HG03108 (cell line): ENCODE results near the gene NOPCHAP1.
A peak's percentile ranks its signal among the peaks of the same experiment; 100 is the strongest.
"Not testable (repeated sequence)": the region's sequence is repeated elsewhere in the genome, so short reads cannot be mapped to it uniquely, and the experiment has no call there.

Experiments
- ATAC-seq: cut with Tn5 transposase; IDR thresholded peaks from one replicate; pipeline ENCODE4 v1.9.1; 2021; ENCODE audit warnings: moderate library complexity; ENCODE audit not compliant: unreplicated experiment

The NOPCHAP1 gene, protein sequence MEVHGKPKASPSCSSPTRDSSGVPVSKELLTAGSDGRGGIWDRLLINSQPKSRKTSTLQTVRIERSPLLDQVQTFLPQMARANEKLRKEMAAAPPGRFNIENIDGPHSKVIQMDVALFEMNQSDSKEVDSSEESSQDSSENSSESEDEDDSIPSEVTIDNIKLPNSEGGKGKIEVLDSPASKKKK

DNA sequence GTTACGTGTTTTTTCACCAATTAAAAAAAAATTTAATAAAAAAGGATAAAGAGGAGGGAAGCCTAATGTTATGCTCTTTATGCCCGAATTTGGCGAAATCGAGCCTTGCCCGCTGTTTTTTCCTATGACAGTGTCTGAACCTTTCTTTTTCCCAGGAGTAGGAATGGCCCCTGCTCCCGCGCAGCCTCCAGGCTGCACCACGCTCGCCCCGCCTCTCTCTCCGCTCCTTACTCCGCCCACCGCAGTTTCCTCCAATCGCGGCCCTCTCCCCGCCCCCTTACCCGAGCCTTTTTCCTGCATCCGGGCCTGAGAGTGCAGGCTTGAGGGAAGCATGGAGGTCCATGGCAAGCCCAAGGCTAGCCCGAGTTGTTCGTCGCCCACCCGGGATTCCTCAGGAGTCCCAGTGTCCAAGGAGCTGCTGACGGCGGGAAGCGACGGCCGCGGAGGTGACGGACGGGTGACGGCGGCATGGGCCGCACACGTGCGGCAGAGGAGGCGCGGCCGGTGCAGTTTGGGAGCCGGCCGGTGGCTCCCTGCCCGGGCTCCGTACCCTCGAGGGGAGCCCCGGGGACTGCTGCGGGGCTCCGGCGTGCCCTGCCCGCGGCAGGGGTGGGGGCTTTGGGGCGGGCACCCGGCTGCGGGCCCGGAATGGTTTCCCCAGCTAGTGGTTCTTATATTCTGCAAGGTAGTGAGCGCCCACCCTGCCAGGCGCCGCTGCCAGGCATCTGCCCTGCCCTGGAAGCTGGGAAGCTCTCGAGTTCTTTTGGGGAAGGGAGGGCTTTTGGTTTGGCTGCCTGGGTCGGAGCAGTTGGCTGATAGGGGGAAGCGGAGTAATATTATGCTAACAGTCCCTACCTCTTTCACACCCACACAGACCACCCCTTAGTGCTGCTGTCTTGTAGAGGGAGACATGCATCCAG lies at the start of gene NOPCHAP1:
Gene NOPCHAP1 (plus strand): TSS at position 295 of the 920 bp plus-strand sequence. CDS start 37 bp downstream, at position 332.
- peak; percentile 95 for ATAC-seq

GRCh38 chr12:104938371-104938770 lies 47.7 kb upstream of the NOPCHAP1 start:
- ATAC-seq, result no peak

DNA sequence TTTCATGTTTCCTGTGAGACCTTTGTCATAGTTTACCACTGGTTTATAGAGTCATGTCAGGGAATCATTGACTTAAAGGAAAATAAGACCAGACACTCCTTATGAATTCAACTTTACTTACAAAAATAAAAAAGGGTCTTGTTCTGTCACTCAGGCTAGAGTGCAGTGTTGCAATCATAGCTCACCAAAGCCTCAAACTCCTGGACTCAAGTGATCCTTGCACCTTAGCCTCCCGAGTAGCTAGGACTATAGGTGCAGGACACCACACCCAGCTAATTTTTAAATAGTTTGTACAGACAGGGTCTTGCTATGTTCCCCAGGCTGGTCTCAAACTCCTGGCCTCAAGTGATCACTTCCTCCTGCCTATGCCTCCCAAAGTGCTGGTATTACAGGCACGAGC lies 47.0 kb upstream of the NOPCHAP1 start:
- no peak for ATAC-seq

GRCh38 chr12:104941454-104941853 lies 44.7 kb upstream of the NOPCHAP1 start:
- ATAC-seq, result no peak

DNA sequence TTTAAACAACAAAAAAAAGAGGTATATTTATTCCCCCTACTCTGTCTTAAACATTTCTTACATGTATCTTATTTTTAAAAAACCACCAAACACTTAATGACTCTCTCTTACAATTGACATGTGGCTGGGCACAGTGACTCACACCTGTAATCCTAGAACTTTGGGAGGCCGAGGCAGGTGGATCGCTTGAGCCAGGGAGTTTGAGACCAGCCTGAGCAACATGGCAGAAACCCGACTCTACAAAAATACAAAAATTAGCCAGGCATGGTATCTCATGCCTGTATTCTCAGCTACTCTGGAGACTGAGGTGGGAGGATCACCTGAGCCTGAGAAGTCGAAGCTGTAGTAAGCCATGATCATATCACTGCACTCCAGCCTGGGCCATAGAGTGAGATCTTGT lies 44.0 kb upstream of the NOPCHAP1 start:
- no peak for ATAC-seq

DNA sequence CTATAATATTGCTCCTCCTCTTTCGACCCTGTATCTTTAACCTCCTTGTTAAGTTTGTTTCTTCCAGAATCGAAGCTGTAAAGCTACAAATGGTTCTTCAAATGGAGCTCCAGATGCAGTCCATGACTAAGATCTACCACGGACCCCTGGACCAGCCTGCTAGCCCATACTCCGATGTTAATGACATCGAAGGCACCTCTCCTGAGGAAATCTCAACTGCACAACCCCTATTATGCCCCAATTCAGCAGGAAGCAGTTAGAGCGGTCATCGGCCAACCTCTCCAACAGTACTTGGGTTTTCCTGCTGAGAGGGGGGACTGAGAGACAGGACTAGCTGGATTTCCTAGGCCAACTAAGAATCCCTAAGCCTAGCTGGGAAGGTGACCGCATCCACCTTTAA lies 42.7 kb upstream of the NOPCHAP1 start:
- ATAC-seq, result not testable (repeated sequence)

DNA sequence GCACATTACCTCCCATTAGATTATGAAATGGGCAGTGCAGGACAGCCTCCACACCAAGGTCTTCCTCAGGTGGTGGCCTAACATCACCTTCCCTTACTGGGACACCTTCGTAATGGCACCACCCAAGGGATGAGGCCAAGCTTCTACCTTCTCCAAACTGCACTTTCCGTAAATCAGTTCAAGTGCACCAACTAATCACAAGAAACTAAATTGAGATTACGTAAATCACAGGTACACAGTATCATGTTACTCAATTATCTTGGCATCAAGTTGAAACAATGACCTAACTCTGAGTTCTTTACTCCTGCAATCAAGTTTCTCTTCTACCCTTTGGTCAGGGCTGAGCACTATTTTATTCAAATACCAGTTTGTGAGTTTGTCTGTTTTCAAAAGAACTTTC lies 41.9 kb upstream of the NOPCHAP1 start:
- no peak for ATAC-seq

- ATAC-seq, result not testable (repeated sequence)
Observed at GRCh38 chr12:104948716-104949115, 37.4 kb upstream of the NOPCHAP1 start.

GRCh38 chr12:104951759-104952509 lies 34.2 kb upstream of the NOPCHAP1 start:
- ATAC-seq, result no peak

- ATAC-seq, result no peak
Observed at GRCh38 chr12:104952816-104953215, 33.3 kb upstream of the NOPCHAP1 start.

DNA sequence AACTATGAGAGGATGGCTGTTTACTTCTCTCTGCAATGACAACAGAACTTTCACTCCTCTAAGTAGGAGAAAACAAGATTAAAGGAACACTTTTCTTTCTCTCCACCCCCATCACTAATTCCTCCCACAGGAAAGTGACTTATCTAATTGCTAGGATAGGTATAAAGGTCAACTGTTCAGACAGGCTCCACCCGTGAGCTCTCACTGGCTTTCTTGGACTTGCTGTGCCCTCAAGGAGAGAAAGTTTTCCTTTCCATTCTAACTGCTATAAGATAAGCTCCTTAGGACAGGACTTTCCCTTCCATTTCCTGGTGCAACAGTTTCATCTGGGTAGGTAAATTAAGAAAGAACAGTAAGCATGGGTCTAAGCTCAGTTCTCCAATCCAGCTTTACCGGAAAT lies 32.8 kb upstream of the NOPCHAP1 start:
- no peak for ATAC-seq

DNA sequence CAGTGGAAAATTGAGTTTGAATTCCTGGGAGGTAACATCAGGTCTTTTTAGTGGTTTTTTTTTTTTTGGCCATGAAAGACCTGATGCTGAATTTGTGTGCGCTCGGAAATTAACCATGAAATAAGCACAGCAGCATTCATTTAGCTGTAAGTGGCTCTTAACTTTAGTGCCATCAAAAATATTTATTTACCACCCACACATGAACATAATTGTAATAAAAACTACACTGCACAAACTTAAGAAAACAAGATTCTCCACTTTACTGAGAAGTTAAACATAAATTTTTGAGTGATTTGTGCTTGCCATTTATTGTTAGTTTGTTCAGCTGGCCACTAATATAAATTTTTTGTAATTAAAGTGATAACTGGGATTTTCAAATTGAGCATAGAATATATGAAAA lies 30.4 kb upstream of the NOPCHAP1 start:
- ATAC-seq, result no peak

DNA sequence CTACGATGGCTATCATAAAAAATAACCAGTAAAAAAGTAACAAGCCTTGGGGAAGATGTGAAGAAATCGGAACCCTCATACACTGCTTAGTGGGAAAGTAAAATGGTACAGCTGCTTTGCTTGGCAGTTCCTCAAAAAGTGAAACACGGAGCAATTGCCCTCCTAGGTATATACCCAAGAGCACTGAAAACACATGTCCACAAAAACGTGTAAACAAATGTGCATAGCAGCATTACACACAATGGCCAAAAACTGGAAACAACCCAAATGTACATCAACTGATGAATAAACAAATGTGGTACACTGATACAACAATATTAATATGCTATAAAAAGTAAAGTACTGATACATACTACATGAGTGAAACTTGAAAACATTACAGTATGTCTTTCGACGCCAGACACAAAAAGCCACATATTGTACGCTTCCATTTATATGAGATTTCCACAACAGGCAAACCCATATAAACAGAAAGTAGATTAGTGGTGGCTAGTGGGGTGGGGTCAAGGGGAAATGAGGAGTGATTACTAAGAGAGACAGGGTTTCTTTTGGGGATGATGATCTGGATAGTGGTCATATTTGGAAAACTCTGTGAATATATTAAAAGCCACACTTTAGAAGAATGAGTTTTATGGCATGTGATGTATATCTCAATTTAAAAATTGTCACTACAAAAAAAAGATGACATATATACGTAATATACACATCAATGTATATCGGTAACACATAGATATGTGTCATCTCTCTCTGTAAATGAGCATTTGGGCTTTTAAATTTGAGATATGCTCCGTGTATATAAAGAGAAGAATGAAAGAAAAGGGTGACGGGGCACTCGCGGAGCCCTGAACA lies 29.0 kb upstream of the NOPCHAP1 start:
- ATAC-seq, result no peak

- no peak for ATAC-seq
Observed at GRCh38 chr12:104957719-104958000, 28.5 kb upstream of the NOPCHAP1 start.

DNA sequence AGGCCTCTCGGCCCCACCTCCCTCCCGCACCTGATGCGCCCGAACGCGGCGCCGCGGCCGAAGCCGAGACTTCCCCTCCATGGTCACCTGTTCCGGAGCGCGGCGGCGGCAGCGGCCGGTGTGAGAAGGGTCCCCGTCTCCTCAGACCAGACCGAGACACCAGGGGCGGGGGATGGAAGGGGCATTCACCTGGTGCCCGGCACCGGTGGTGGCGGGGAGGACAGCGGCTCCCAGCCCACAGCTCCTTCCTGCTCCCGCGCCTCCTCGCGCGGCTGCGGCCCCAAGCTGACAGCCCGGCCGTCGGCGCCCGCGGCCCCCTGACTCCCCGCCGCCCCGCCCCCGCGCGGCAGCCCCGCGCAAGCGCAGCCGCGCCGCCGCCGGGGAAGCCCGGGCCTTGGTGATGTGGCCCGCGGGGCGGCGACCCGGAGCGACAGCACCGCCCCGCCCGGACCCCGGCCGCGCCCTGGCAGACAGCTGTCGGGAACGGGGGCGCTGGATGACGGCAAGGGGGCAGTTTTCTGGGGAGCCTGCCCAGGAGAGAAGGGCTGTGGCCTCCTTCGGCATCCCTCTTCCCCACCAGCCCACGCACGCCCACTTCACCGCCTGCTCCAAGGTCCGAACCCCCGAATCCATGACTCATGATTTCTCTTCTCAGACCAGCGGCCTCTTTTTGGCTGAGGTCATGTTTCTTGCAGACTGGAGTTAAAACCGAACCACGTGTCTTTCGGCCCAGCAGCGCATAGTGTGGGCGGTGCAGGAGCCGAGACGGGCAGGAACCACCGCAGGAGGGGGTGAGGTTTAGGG lies 27.9 kb upstream of the NOPCHAP1 start, which contains the start of gene SLC41A2:
Gene SLC41A2 (minus strand): TSS at position 290 of the 804 bp plus-strand sequence. CDS start 29,763 bp downstream, outside the sequence.
- ATAC-seq, result peak; percentile 72

- ATAC-seq, result no peak
Observed at GRCh38 chr12:104958805-104959334, 27.2 kb upstream of the NOPCHAP1 start.

- ATAC-seq, result no peak
Observed at GRCh38 chr12:104959335-104959841, 26.7 kb upstream of the NOPCHAP1 start.

- no peak for ATAC-seq
Observed at GRCh38 chr12:104960464-104960863, 25.7 kb upstream of the NOPCHAP1 start.

DNA sequence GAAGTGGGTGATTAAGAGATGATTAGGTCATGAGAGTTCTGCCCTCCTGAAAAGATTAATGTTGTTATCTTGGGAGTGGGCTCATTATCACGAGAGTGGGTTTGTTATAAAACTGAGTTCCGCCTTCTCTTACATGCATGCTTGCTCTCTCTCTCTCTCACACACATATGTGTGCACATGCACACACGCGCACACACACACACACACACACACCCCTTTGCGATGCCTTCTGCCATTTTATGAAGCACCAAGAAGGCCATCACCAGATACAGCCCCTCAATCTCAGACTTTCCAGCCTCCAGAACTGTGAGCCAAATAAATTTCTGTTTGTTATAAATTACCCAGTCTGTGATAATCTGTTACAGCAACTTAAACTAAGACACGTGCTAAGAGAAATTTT lies 22.4 kb upstream of the NOPCHAP1 start:
- ATAC-seq, result no peak
